ENCODE data around the gene BTBD9. TPM values are rescaled to one million over a fixed set of nuclear protein-coding genes. Genes with fewer than 3 reads are reported as not detected.
A peak's percentile ranks its signal among the peaks of the same experiment; 100 is the strongest.

Gene BTBD9
- total RNA-seq, 1 donor from 2014 or later, result 47.9 TPM

GRCh38 chr6:38552121-38552520 lies 87.6 kb downstream of the BTBD9 start:
- intact Hi-C loops (cut with DNase I), result no loop called here
- peak; percentile 90 for ATAC-seq

GRCh38 chr6:38549795-38550194 lies 89.9 kb downstream of the BTBD9 start:
- no peaks in the 10 kb centered on the region for H3K4me1 ChIP-seq
- no peak for ATAC-seq
- H3K9me3 ChIP-seq, result no peaks in the 10 kb centered on the region
- H3K4me3 ChIP-seq, result no peak overlapping the region
- H3K36me3 ChIP-seq, result no peaks in the 10 kb centered on the region
- intact Hi-C loops (cut with DNase I), result no loop called here
- TF ChIP-seq CTCF (IDR thresholded peaks at IDR 0.05), result no peak
- no peaks in the 10 kb centered on the region for H3K27me3 ChIP-seq
- DNase-seq, result no peak
- no peak overlapping the region for H3K27ac ChIP-seq

More at GRCh38 chr6:38552121-38552520, 87.6 kb downstream of the BTBD9 start:
- Histone ChIP-seq H3K4me1 (no peaks in the 10 kb centered on the region), H3K9me3 (no peaks in the 10 kb centered on the region), H3K4me3 (no peak overlapping the region), H3K36me3 (no peaks in the 10 kb centered on the region), H3K27ac (no peak overlapping the region), H3K27me3 (no peaks in the 10 kb centered on the region)
- no peak for TF ChIP-seq CTCF (IDR thresholded peaks at IDR 0.05)
- DNase-seq, result no peak

- DNase-seq (no peak), ATAC-seq (no peak)
- no peaks in the 10 kb centered on the region for H3K9me3 ChIP-seq
- no peak overlapping the region for H3K27ac ChIP-seq
- no peak overlapping the region for H3K4me3 ChIP-seq
- intact Hi-C loops (cut with DNase I), result no loop called here
- H3K27me3 ChIP-seq, result no peaks in the 10 kb centered on the region
- H3K36me3 ChIP-seq, result no peaks in the 10 kb centered on the region
- no peak for TF ChIP-seq CTCF (IDR thresholded peaks at IDR 0.05)
- H3K4me1 ChIP-seq, result no peaks in the 10 kb centered on the region
Observed at GRCh38 chr6:38549180-38549579, 90.5 kb downstream of the BTBD9 start.

- no peak for TF ChIP-seq CTCF (IDR thresholded peaks at IDR 0.05)
- intact Hi-C loops (cut with DNase I), result no loop called here
- ATAC-seq (no peak), DNase-seq (no peak)
- Histone ChIP-seq H3K4me1 (no peaks in the 10 kb centered on the region), H3K9me3 (no peaks in the 10 kb centered on the region), H3K27ac (no peak overlapping the region), H3K36me3 (no peaks in the 10 kb centered on the region), H3K4me3 (no peak overlapping the region), H3K27me3 (no peaks in the 10 kb centered on the region)
Observed at GRCh38 chr6:38543022-38543421, 96.7 kb downstream of the BTBD9 start.

GRCh38 chr6:38542031-38542430 lies 97.7 kb downstream of the BTBD9 start:
- no peaks in the 10 kb centered on the region for H3K9me3 ChIP-seq
- H3K27me3 ChIP-seq, result no peaks in the 10 kb centered on the region
- no peak overlapping the region for H3K4me3 ChIP-seq
- intact Hi-C loops (cut with DNase I), result no loop called here
- no peak for ATAC-seq
- H3K27ac ChIP-seq, result no peak overlapping the region
- DNase-seq, result no peak
- no peak for TF ChIP-seq CTCF (IDR thresholded peaks at IDR 0.05)
- no peaks in the 10 kb centered on the region for H3K36me3 ChIP-seq
- no peaks in the 10 kb centered on the region for H3K4me1 ChIP-seq

- intact Hi-C loops (cut with DNase I), result no loop called here
- DNase-seq, result no peak
- H3K4me3 ChIP-seq, result no peak overlapping the region
- H3K36me3 ChIP-seq, result no peaks in the 10 kb centered on the region
- no peaks in the 10 kb centered on the region for H3K27me3 ChIP-seq
- ATAC-seq, result no peak
- no peak overlapping the region for H3K27ac ChIP-seq
- no peak for TF ChIP-seq CTCF (IDR thresholded peaks at IDR 0.05)
- no peaks in the 10 kb centered on the region for H3K9me3 ChIP-seq
- no peaks in the 10 kb centered on the region for H3K4me1 ChIP-seq
Observed at GRCh38 chr6:38533064-38533463, 106.7 kb downstream of the BTBD9 start.

Measured in upper lobe of right lung (tissue), 1 donor.